Measurements from ENCODE around the gene ANKK1. TPM values are rescaled to one million over a fixed set of nuclear protein-coding genes. Genes with fewer than 3 reads are reported as not detected.

Gene ANKK1
- total and polyA plus RNA-seq, 2 donors (not counting 1 experiment from before 2014, with no cell fraction given): 0.89 to 5.3 TPM

- no peak for DNase-seq
- intact Hi-C loops (cut with micrococcal nuclease): no loop called here
- Mint-ChIP-seq H3K4me1 (no peaks in the 10 kb centered on the region), H3K9me3 (ENCODE audit: insufficient read depth) (no peaks in the 10 kb centered on the region), H3K27ac (no peak overlapping the region), H3K27me3 (peaks cover 10% of the 10 kb centered on the region), H3K4me3 (no peak overlapping the region)
- TF ChIP-seq EZH2 (IDR thresholded peaks at IDR 0.05; ENCODE audit: borderline replicate concordance, insufficient read depth, low read depth, low read length, poor library complexity, severe bottlenecking) (no peak), CTCF (IDR thresholded peaks at IDR 0.05) (no peak)
- WGBS (ENCODE audit: insufficient coverage): 85% methylated on average over 6 of the region's 9 CpGs
- ATAC-seq (ENCODE audit: low read depth): no peak
- Histone ChIP-seq H3K27ac (ENCODE audit: low read length in 2 of 2) (no peak overlapping the region), H3K79me2 (ENCODE audit: control insufficient read depth, insufficient read depth, low read length) (no peaks in the 10 kb centered on the region), H3K4me3 (ENCODE audit: control extremely low read depth in 1 of 5, extremely low read depth in 1 of 5, insufficient read depth in 1 of 5, low read depth in 2 of 5, low read length in 4 of 5) (no peak overlapping the region), H3K9ac (ENCODE audit: low read length) (no peak overlapping the region), H3K36me3 (replicated peaks in 1 of 2; ENCODE audit: control extremely low read depth in 1 of 2, control insufficient read depth in 1 of 2, extremely low read depth in 1 of 2, insufficient read depth in 2 of 2, low read length in 1 of 2) (no peaks in the 10 kb centered on the region), H3K9me3 (ENCODE audit: control extremely low read depth in 1 of 3, control insufficient read depth in 2 of 3, insufficient read depth in 1 of 3, low read length in 2 of 3) (peaks cover 0 to 3% (median 0%) of the 10 kb centered on the region in 3 donors), H3K27me3 (replicated peaks in 1 of 4; ENCODE audit: control extremely low read depth in 1 of 4, control insufficient read depth in 3 of 4, insufficient read depth in 4 of 4, low read length in 3 of 4) (no peaks in the 10 kb centered on the region), H2AFZ (ENCODE audit: insufficient read depth, low read depth, low read length, poor library complexity, severe bottlenecking) (no peak overlapping the region), H3K4me1 (ENCODE audit: control insufficient read depth in 2 of 2, insufficient read depth in 2 of 2, low read length in 2 of 2) (no peaks in the 10 kb centered on the region), H3K4me2 (replicated peaks; ENCODE audit: low read depth, low read length, poor library complexity, severe bottlenecking) (no peak overlapping the region), H4K20me1 (ENCODE audit: control insufficient read depth, insufficient read depth, low read length, poor library complexity, severe bottlenecking) (no peaks in the 10 kb centered on the region)
- ChIA-PET CTCF (no interaction called here), POLR2A (no interaction called here)
Measured at GRCh38 chr11:113408206-113408605, 20.6 kb downstream of the ANKK1 start.

- H3K4me2 ChIP-seq (replicated peaks; ENCODE audit: low read depth, low read length, poor library complexity, severe bottlenecking): no peak overlapping the region
- H4K20me1 ChIP-seq (ENCODE audit: control insufficient read depth, insufficient read depth, low read length, poor library complexity, severe bottlenecking): no peaks in the 10 kb centered on the region
- DNase-seq (no peak), ATAC-seq (ENCODE audit: low read depth) (no peak)
- peaks cover 0 to 3% (median 0%) of the 10 kb centered on the region in 3 donors for H3K9me3 ChIP-seq (ENCODE audit: control extremely low read depth in 1 of 3, control insufficient read depth in 2 of 3, insufficient read depth in 1 of 3, low read length in 2 of 3)
- Mint-ChIP-seq H3K9me3 (ENCODE audit: insufficient read depth) (no peaks in the 10 kb centered on the region), H3K27me3 (peaks cover 5% of the 10 kb centered on the region), H3K4me3 (no peak overlapping the region), H3K4me1 (no peaks in the 10 kb centered on the region), H3K27ac (no peak overlapping the region)
- ChIA-PET POLR2A (no interaction called here), CTCF (no interaction called here)
- no peaks in the 10 kb centered on the region for H3K27me3 ChIP-seq (replicated peaks in 1 of 4; ENCODE audit: control extremely low read depth in 1 of 4, control insufficient read depth in 3 of 4, insufficient read depth in 4 of 4, low read length in 3 of 4)
- H3K79me2 ChIP-seq (ENCODE audit: control insufficient read depth, insufficient read depth, low read length): no peaks in the 10 kb centered on the region
- intact Hi-C loops (cut with micrococcal nuclease): no loop called here
- H3K4me3 ChIP-seq (ENCODE audit: control extremely low read depth in 1 of 5, extremely low read depth in 1 of 5, insufficient read depth in 1 of 5, low read depth in 2 of 5, low read length in 4 of 5): no peak overlapping the region
- WGBS (ENCODE audit: insufficient coverage): 94% methylated on average over 5 of the region's 9 CpGs
- H3K4me1 ChIP-seq (ENCODE audit: control insufficient read depth in 2 of 2, insufficient read depth in 2 of 2, low read length in 2 of 2): no peaks in the 10 kb centered on the region
- H3K36me3 ChIP-seq (replicated peaks in 1 of 2; ENCODE audit: control extremely low read depth in 1 of 2, control insufficient read depth in 1 of 2, extremely low read depth in 1 of 2, insufficient read depth in 2 of 2, low read length in 1 of 2): no peaks in the 10 kb centered on the region
- no peak overlapping the region for H3K9ac ChIP-seq (ENCODE audit: low read length)
- no peak overlapping the region for H2AFZ ChIP-seq (ENCODE audit: insufficient read depth, low read depth, low read length, poor library complexity, severe bottlenecking)
- no peak for TF ChIP-seq EZH2 (IDR thresholded peaks at IDR 0.05; ENCODE audit: borderline replicate concordance, insufficient read depth, low read depth, low read length, poor library complexity, severe bottlenecking)
- TF ChIP-seq CTCF (IDR thresholded peaks at IDR 0.05): no peak
- H3K27ac ChIP-seq (ENCODE audit: low read length in 2 of 2): no peak overlapping the region
Measured at GRCh38 chr11:113408887-113409286, 21.3 kb downstream of the ANKK1 start.

Measured in B cell (primary cell).